Astrocyte (in vitro differentiated cells and primary cell): ENCODE measurements around the gene WDR27. TPM values are rescaled to one million over a fixed set of nuclear protein-coding genes. Genes with fewer than 3 reads are reported as not detected.

Experiments
- DNase-seq: peaks from one replicate; pipeline ENCODE4 v3.0.0-alpha.2; 2010; ENCODE audit warnings: low read depth
- FAIRE-seq: peaks from 2 replicates; lab custom pipeline; 2011; peaks lifted over from hg19 to GRCh38; lab: Jason Lieb, UNC
- H2AFZ ChIP-seq: 2 replicates; pipeline ENCODE4 v1.6.0; 2012; ENCODE audit warnings: low read depth, low read length, inconsistent platforms
- H3K27ac ChIP-seq: 2 replicates; pipeline ENCODE4 v1.5.1; 2011; ENCODE audit warnings: low read depth, low read length, inconsistent platforms
- H3K27me3 ChIP-seq: 2 replicates; pipeline ENCODE4 v1.6.0; 2011; ENCODE audit warnings: low read length, inconsistent platforms; ENCODE audit not compliant: insufficient read depth
- H3K36me3 ChIP-seq: 2 replicates; pipeline ENCODE4 v1.5.1; 2011; ENCODE audit warnings: low read length, inconsistent platforms; ENCODE audit not compliant: insufficient read depth
- H3K4me1 ChIP-seq: 2 replicates; pipeline ENCODE4 v1.5.1; 2011; ENCODE audit warnings: low read length, inconsistent platforms; ENCODE audit not compliant: insufficient read depth
- H3K4me2 ChIP-seq: 2 replicates; pipeline ENCODE4 v1.6.0; 2012; ENCODE audit warnings: low read length, inconsistent platforms
- H3K4me3 ChIP-seq: 2 replicates; pipeline ENCODE4 v1.5.1; 2011; ENCODE audit warnings: low read depth, mild to moderate bottlenecking, low read length, inconsistent platforms; ENCODE audit not compliant: insufficient read depth
- H3K79me2 ChIP-seq: 2 replicates; pipeline ENCODE4 v1.6.0; 2012; ENCODE audit warnings: mild to moderate bottlenecking, low read length, inconsistent platforms; ENCODE audit not compliant: insufficient read depth
- H3K9ac ChIP-seq: 2 replicates; pipeline ENCODE4 v1.6.0; 2012; ENCODE audit warnings: mild to moderate bottlenecking, low read length, inconsistent platforms
- H3K9me3 ChIP-seq: 2 replicates; pipeline ENCODE4 v1.5.1; 2012; ENCODE audit warnings: low read depth, mild to moderate bottlenecking, low read length, inconsistent platforms; ENCODE audit not compliant: insufficient read depth
- H4K20me1 ChIP-seq: 2 replicates; pipeline ENCODE4 v1.6.0; 2012; ENCODE audit warnings: low read length, inconsistent platforms; ENCODE audit not compliant: insufficient read depth
- H3K27ac Mint-ChIP-seq: one replicate; pipeline ENCODE4 v1.8.0; 2021; ENCODE audit warnings: mild to moderate bottlenecking, mixed read lengths; ENCODE audit not compliant: unreplicated experiment
- H3K27me3 Mint-ChIP-seq: one replicate; pipeline ENCODE4 v1.8.0; 2021; ENCODE audit warnings: low read depth, mixed read lengths; ENCODE audit not compliant: unreplicated experiment
- H3K36me3 Mint-ChIP-seq: one replicate; pipeline ENCODE4 v1.8.0; 2021; ENCODE audit warnings: low read depth, mixed read lengths; ENCODE audit not compliant: unreplicated experiment
- H3K4me1 Mint-ChIP-seq: one replicate; pipeline ENCODE4 v1.8.0; 2021; ENCODE audit warnings: low read depth, mixed read lengths; ENCODE audit not compliant: unreplicated experiment
- H3K4me3 Mint-ChIP-seq: one replicate; pipeline ENCODE4 v1.8.0; 2021; ENCODE audit warnings: mild to moderate bottlenecking, moderate library complexity, mixed read lengths; ENCODE audit not compliant: unreplicated experiment
- H3K9me3 Mint-ChIP-seq: one replicate; pipeline ENCODE4 v1.8.0; 2021; ENCODE audit warnings: mild to moderate bottlenecking, mixed read lengths; ENCODE audit not compliant: unreplicated experiment
- CTCF ChIP-seq: IDR thresholded peaks from 2 replicates; pipeline ENCODE4 v1.5.1; 2011; ENCODE audit warnings: low read depth, mild to moderate bottlenecking, inconsistent platforms, low read length, moderate library complexity; ENCODE audit not compliant: insufficient read depth
- EZH2 ChIP-seq: IDR thresholded peaks from 2 replicates; pipeline ENCODE4 v1.6.1; 2012; ENCODE audit warnings: mild to moderate bottlenecking, low read length, inconsistent platforms; ENCODE audit not compliant: insufficient read depth
- total RNA-seq: library from RNA; stranded (reverse); gene quantifications from 2 replicates; pipeline ENCODE4 v1.2.1, GENCODE V29; 2021

The WDR27 gene
- total RNA-seq, 1 donor from 2014 or later: 31.2 TPM

- no peak overlapping the region for H3K4me2 ChIP-seq
- Mint-ChIP-seq H3K27me3 (no peaks in the 10 kb centered on the region), H3K4me1 (peaks cover 2% of the 10 kb centered on the region), H3K9me3 (peaks cover 9% of the 10 kb centered on the region), H3K36me3 (no peaks in the 10 kb centered on the region), H3K27ac (no peak overlapping the region), H3K4me3 (no peak overlapping the region)
- H3K9ac ChIP-seq: no peak overlapping the region
- peaks cover under 1% of the 10 kb centered on the region for H3K4me1 ChIP-seq
- no peak overlapping the region for H3K4me3 ChIP-seq
- no peak overlapping the region for H2AFZ ChIP-seq
- FAIRE-seq (no peak), DNase-seq (no peak)
- H4K20me1 ChIP-seq: no peaks in the 10 kb centered on the region
- H3K36me3 ChIP-seq: no peaks in the 10 kb centered on the region
- no peak for TF ChIP-seq CTCF
- no peak for TF ChIP-seq EZH2
- no peaks in the 10 kb centered on the region for H3K27me3 ChIP-seq
- H3K9me3 ChIP-seq: no peaks in the 10 kb centered on the region
- peaks cover 3% of the 10 kb centered on the region for H3K79me2 ChIP-seq
- H3K27ac ChIP-seq: no peak overlapping the region
Measured at GRCh38 chr6:169745405-169745804, 43.6 kb upstream of the WDR27 start.

DNA sequence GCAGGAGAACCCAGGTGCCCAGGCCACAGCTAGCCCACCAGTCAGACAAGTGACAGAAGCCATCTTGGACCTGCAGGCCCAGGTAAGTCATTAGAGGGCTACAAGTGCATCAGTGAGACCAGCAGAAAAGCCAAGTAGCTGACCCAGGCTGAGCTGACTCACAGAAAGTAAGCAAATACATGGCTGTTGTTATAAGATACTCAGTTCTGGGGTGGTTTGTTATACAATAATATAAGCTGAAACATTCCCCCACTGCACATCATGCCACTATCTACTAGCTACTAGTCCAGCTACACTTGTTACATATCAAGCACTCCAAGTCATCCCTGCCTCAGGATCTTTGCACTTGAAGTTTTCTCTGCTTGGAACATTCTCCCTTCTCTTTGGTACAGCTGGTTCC, 39.5 kb upstream of the WDR27 start:
- Histone ChIP-seq H3K27ac (no peak overlapping the region), H3K9ac (no peak overlapping the region), H3K9me3 (no peaks in the 10 kb centered on the region), H3K4me3 (no peak overlapping the region), H4K20me1 (no peaks in the 10 kb centered on the region), H3K4me1 (no peaks in the 10 kb centered on the region), H3K79me2 (no peaks in the 10 kb centered on the region), H2AFZ (no peak overlapping the region), H3K36me3 (no peaks in the 10 kb centered on the region), H3K4me2 (no peak overlapping the region), H3K27me3 (no peaks in the 10 kb centered on the region)
- H3K36me3 Mint-ChIP-seq: no peaks in the 10 kb centered on the region
- H3K9me3 Mint-ChIP-seq: peaks cover 7% of the 10 kb centered on the region
- H3K4me3 Mint-ChIP-seq: no peak overlapping the region
- H3K27me3 Mint-ChIP-seq: no peaks in the 10 kb centered on the region
- TF ChIP-seq EZH2 (no peak), CTCF (no peak)
- DNase-seq (no peak), FAIRE-seq (no peak)
- no peaks in the 10 kb centered on the region for H3K4me1 Mint-ChIP-seq
- no peak overlapping the region for H3K27ac Mint-ChIP-seq

GRCh38 chr6:169738976-169739529, 37.2 kb upstream of the WDR27 start:
- H3K27ac ChIP-seq: no peak overlapping the region
- H3K27me3 Mint-ChIP-seq: peaks cover 6% of the 10 kb centered on the region

More at GRCh38 chr6:169738976-169739529, 37.2 kb upstream of the WDR27 start:
- H3K27ac Mint-ChIP-seq: no peak overlapping the region
- H3K36me3 Mint-ChIP-seq: no peaks in the 10 kb centered on the region
- peaks cover 2% of the 10 kb centered on the region for H3K9me3 Mint-ChIP-seq
- DNase-seq (no peak), FAIRE-seq (no peak)
- Histone ChIP-seq H3K36me3 (no peaks in the 10 kb centered on the region), H3K79me2 (no peaks in the 10 kb centered on the region), H3K27me3 (peaks cover 4% of the 10 kb centered on the region), H2AFZ (no peak overlapping the region), H3K9me3 (no peaks in the 10 kb centered on the region), H3K4me3 (no peak overlapping the region), H4K20me1 (no peaks in the 10 kb centered on the region), H3K9ac (no peak overlapping the region), H3K4me2 (no peak overlapping the region), H3K4me1 (no peaks in the 10 kb centered on the region)
- no peak overlapping the region for H3K4me3 Mint-ChIP-seq
- H3K4me1 Mint-ChIP-seq: no peaks in the 10 kb centered on the region
- no peak for TF ChIP-seq EZH2
- no peak for TF ChIP-seq CTCF
